ENCODE data around the gene PPDPF. TPM values are rescaled to one million over a fixed set of nuclear protein-coding genes. Genes with fewer than 3 reads are reported as not detected.
"Not testable (repeated sequence)": the region's sequence is repeated elsewhere in the genome, so short reads cannot be mapped to it uniquely, and the experiment has no call there.

Gene PPDPF
- polyA plus RNA-seq, 3 donors, result 13.4 to 39.9 (median 26.1) TPM

DNA sequence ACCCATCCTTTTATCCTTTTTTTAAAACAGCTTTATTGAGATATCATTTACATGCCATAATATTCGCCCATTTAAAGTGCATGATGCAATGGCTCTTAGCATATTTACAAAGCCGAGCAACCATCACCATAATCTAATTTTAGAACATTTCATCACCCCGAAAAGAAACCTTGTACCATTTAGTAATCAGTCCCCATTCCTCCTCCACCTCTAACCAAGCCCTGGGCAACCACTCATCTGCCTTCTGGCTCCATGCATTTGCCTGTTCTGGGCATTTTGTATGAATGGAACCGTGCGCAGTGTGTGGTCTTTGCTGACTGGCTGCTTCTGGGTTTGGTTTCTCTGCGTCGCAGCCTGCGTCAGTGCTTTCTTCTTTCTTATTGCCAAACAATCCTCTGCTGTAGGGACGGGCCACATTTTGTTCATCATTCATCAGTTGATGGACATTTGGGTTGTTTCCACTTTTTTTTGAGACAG lies 11.4 kb upstream of the PPDPF start:
- H3K36me3 ChIP-seq (replicated peaks in 1 of 2; ENCODE audit: control insufficient read depth in 1 of 2, insufficient read depth in 2 of 2, low read length in 2 of 2), result no peaks in the 10 kb centered on the region
- Mint-ChIP-seq H3K9me3 (peaks cover 16 to 36% (median 30%) of the 10 kb centered on the region in 7 donors), H3K4me1 (peaks cover 5% of the 10 kb centered on the region), H3K27ac (no peak overlapping the region), H3K36me3 (no peaks in the 10 kb centered on the region), H3K4me3 (peak overlapping the region; percentile 31 to 49), H3K27me3 (ENCODE audit: low read depth in 3 of 3) (peaks cover 27 to 58% (median 32%) of the 10 kb centered on the region in 3 donors)
- H3K4me2 ChIP-seq (replicated peaks; ENCODE audit: extremely low read depth, low read length, poor library complexity, severe bottlenecking), result no peak overlapping the region
- TF ChIP-seq, protein P1, sequence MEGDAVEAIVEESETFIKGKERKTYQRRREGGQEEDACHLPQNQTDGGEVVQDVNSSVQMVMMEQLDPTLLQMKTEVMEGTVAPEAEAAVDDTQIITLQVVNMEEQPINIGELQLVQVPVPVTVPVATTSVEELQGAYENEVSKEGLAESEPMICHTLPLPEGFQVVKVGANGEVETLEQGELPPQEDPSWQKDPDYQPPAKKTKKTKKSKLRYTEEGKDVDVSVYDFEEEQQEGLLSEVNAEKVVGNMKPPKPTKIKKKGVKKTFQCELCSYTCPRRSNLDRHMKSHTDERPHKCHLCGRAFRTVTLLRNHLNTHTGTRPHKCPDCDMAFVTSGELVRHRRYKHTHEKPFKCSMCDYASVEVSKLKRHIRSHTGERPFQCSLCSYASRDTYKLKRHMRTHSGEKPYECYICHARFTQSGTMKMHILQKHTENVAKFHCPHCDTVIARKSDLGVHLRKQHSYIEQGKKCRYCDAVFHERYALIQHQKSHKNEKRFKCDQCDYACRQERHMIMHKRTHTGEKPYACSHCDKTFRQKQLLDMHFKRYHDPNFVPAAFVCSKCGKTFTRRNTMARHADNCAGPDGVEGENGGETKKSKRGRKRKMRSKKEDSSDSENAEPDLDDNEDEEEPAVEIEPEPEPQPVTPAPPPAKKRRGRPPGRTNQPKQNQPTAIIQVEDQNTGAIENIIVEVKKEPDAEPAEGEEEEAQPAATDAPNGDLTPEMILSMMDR (IDR thresholded peaks at IDR 0.05), result no peak
- no peaks in the 10 kb centered on the region for H4K20me1 ChIP-seq (ENCODE audit: insufficient read depth, low read length)
- WGBS (ENCODE audit: insufficient coverage), result 37% methylated on average over 4 of the region's 9 CpGs
- H2AFZ ChIP-seq (ENCODE audit: insufficient read depth, low read depth, low read length, poor library complexity, severe bottlenecking), result no peak overlapping the region
- no peaks in the 10 kb centered on the region for H3K79me2 ChIP-seq (ENCODE audit: insufficient read depth, low read length)
- peaks cover 18 to 26% of the 10 kb centered on the region in 2 donors for H3K9me3 ChIP-seq (replicated peaks in 1 of 2; ENCODE audit: control insufficient read depth in 1 of 2, insufficient read depth in 1 of 2, low read length in 2 of 2)
- no peak overlapping the region for H3K4me3 ChIP-seq (replicated peaks in 1 of 3; ENCODE audit: low read depth in 2 of 3, low read length in 3 of 3)
- DNase-seq, result no peak
- H3K9ac ChIP-seq (ENCODE audit: insufficient read depth, low read length, poor library complexity, severe bottlenecking), result no peak overlapping the region
- H3K27me3 ChIP-seq (ENCODE audit: control insufficient read depth in 2 of 2, insufficient read depth in 2 of 2, low read length in 2 of 2), result peaks cover 0 to 17% of the 10 kb centered on the region in 2 donors
- peaks cover 0 to 4% of the 10 kb centered on the region in 2 donors for H3K4me1 ChIP-seq (ENCODE audit: control insufficient read depth in 1 of 2, insufficient read depth in 2 of 2, low read length in 2 of 2)
- no peak overlapping the region for H3K27ac ChIP-seq (ENCODE audit: low read depth in 1 of 2, low read length in 2 of 2)
- intact Hi-C loops (cut with micrococcal nuclease), result no loop called here

GRCh38 chr20:63513207-63513606 lies 7.4 kb upstream of the PPDPF start:
- H3K4me2 ChIP-seq (replicated peaks; ENCODE audit: extremely low read depth, low read length, poor library complexity, severe bottlenecking), result no peak overlapping the region
- no peak overlapping the region for H3K27ac ChIP-seq (ENCODE audit: low read depth in 1 of 2, low read length in 2 of 2)
- TF ChIP-seq, protein P1 (IDR thresholded peaks at IDR 0.05), result no peak
- H3K9ac ChIP-seq (ENCODE audit: insufficient read depth, low read length, poor library complexity, severe bottlenecking), result no peak overlapping the region
- no peaks in the 10 kb centered on the region for H4K20me1 ChIP-seq (ENCODE audit: insufficient read depth, low read length)
- H3K27me3 ChIP-seq (ENCODE audit: control insufficient read depth in 2 of 2, insufficient read depth in 2 of 2, low read length in 2 of 2), result peaks cover 0 to 11% of the 10 kb centered on the region in 2 donors
- intact Hi-C loops (cut with micrococcal nuclease), result no loop called here
- peaks cover 6 to 29% (median 22%) of the 10 kb centered on the region in 7 donors for H3K9me3 Mint-ChIP-seq
- H3K4me1 Mint-ChIP-seq, result peaks cover 8% of the 10 kb centered on the region
- H3K36me3 Mint-ChIP-seq, result no peaks in the 10 kb centered on the region
- DNase-seq, result no peak
- peaks cover 27 to 71% (median 34%) of the 10 kb centered on the region in 3 donors for H3K27me3 Mint-ChIP-seq (ENCODE audit: low read depth in 3 of 3)
- H3K4me1 ChIP-seq (ENCODE audit: control insufficient read depth in 1 of 2, insufficient read depth in 2 of 2, low read length in 2 of 2), result peaks cover 0 to 4% of the 10 kb centered on the region in 2 donors
- no peaks in the 10 kb centered on the region for H3K36me3 ChIP-seq (replicated peaks in 1 of 2; ENCODE audit: control insufficient read depth in 1 of 2, insufficient read depth in 2 of 2, low read length in 2 of 2)
- no peaks in the 10 kb centered on the region for H3K79me2 ChIP-seq (ENCODE audit: insufficient read depth, low read length)
- peaks cover 7 to 13% of the 10 kb centered on the region in 2 donors for H3K9me3 ChIP-seq (replicated peaks in 1 of 2; ENCODE audit: control insufficient read depth in 1 of 2, insufficient read depth in 1 of 2, low read length in 2 of 2)
- no peak overlapping the region for H2AFZ ChIP-seq (ENCODE audit: insufficient read depth, low read depth, low read length, poor library complexity, severe bottlenecking)
- 100% methylated on average over 2 of the region's 3 CpGs for WGBS (ENCODE audit: insufficient coverage)
- H3K4me3 Mint-ChIP-seq, result peak overlapping the region in 1 of 2 donors; percentile 73
- no peak overlapping the region for H3K4me3 ChIP-seq (replicated peaks in 1 of 3; ENCODE audit: low read depth in 2 of 3, low read length in 3 of 3)
- no peak overlapping the region for H3K27ac Mint-ChIP-seq

- H3K27ac Mint-ChIP-seq; H3K9ac ChIP-seq (ENCODE audit: insufficient read depth, low read length, poor library complexity, severe bottlenecking); H3K79me2 ChIP-seq (ENCODE audit: insufficient read depth, low read length); H3K4me3 ChIP-seq (replicated peaks in 1 of 3; ENCODE audit: low read depth in 2 of 3, low read length in 3 of 3); H2AFZ ChIP-seq (ENCODE audit: insufficient read depth, low read depth, low read length, poor library complexity, severe bottlenecking); H3K36me3 Mint-ChIP-seq; H3K27ac ChIP-seq (ENCODE audit: low read depth in 1 of 2, low read length in 2 of 2); intact Hi-C loops (cut with micrococcal nuclease); H3K4me1 ChIP-seq (ENCODE audit: control insufficient read depth in 1 of 2, insufficient read depth in 2 of 2, low read length in 2 of 2); H3K4me2 ChIP-seq (replicated peaks; ENCODE audit: extremely low read depth, low read length, poor library complexity, severe bottlenecking); H3K36me3 ChIP-seq (replicated peaks in 1 of 2; ENCODE audit: control insufficient read depth in 1 of 2, insufficient read depth in 2 of 2, low read length in 2 of 2); H4K20me1 ChIP-seq (ENCODE audit: insufficient read depth, low read length); H3K4me1 Mint-ChIP-seq: not testable (repeated sequence)
- peaks cover 7 to 12% of the 10 kb centered on the region in 2 donors for H3K9me3 ChIP-seq (replicated peaks in 1 of 2; ENCODE audit: control insufficient read depth in 1 of 2, insufficient read depth in 1 of 2, low read length in 2 of 2)
- peaks cover 0 to 22% of the 10 kb centered on the region in 2 donors for H3K27me3 ChIP-seq (ENCODE audit: control insufficient read depth in 2 of 2, insufficient read depth in 2 of 2, low read length in 2 of 2)
- H3K27me3 Mint-ChIP-seq (ENCODE audit: low read depth in 3 of 3), result peaks cover 39 to 76% (median 44%) of the 10 kb centered on the region in 3 donors
- peak in 2 of 3 donors; percentile 23 to 47 for DNase-seq
- peaks cover 6 to 28% (median 22%) of the 10 kb centered on the region in 7 donors for H3K9me3 Mint-ChIP-seq
- no CpG with 5 or more reads among the region's 10 CpGs for WGBS (ENCODE audit: insufficient coverage)
- peak overlapping the region in 1 of 2 donors; percentile 53 for H3K4me3 Mint-ChIP-seq
Observed at GRCh38 chr20:63514520-63514919, 6.0 kb upstream of the PPDPF start.
